ENCODE measurements around the gene SETDB2.

DNA sequence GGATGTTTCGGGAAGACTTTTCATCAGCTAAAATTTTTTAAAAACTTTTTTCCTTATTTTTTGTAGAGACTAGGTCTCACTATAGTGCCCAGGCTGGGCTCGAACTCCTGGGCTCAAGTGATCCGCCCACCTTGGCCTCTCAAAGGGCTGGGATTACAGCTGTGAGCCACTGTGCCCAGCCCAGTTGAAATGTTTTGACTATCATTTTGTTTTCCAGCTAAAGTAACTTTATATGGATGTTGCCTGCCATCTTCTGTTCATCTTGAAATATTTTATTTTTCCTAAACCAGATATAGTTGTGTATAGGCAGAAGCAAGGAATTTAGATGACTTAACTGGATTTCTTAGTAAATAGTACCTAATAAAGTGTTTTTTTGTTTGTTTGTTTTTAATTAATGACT lies 7.2 kb upstream of the SETDB2 start:
- TF ChIP-seq TARDBP (IDR thresholded peaks at IDR 0.05; ENCODE audit: borderline replicate concordance): no peak
- TF ChIP-seq CTCF (IDR thresholded peaks at IDR 0.05 in 2 of 3, conservative IDR thresholded peaks at IDR 0.05 in 1 of 3; ENCODE audit: control insufficient read depth in 2 of 3, extremely low read depth in 1 of 3, insufficient read depth in 1 of 3, low read depth in 3 of 3, low read length in 3 of 3): no peak
- TF ChIP-seq RELA (IDR thresholded peaks at IDR 0.05; ENCODE audit: borderline replicate concordance, partially characterized antibody): no peak
- no peak for TF ChIP-seq ASH2L (IDR thresholded peaks at IDR 0.05; ENCODE audit: borderline replicate concordance, low read depth)
- no peak for TF ChIP-seq REST (IDR thresholded peaks at IDR 0.05; ENCODE audit: low read depth, low read length)
- no peak for TF ChIP-seq ZNF217 (IDR thresholded peaks at IDR 0.05)
- no peak for TF ChIP-seq IKZF2 (IDR thresholded peaks at IDR 0.05)
- TF ChIP-seq NR2C2 (IDR thresholded peaks at IDR 0.05; ENCODE audit: borderline replicate concordance, control insufficient read depth, insufficient read length, low read depth): no peak
- TF ChIP-seq SREBF2 (IDR thresholded peaks at IDR 0.05; ENCODE audit: low read length): no peak
- TF ChIP-seq ZBTB40 (IDR thresholded peaks at IDR 0.05; ENCODE audit: borderline replicate concordance): no peak
- TF ChIP-seq, protein P1, sequence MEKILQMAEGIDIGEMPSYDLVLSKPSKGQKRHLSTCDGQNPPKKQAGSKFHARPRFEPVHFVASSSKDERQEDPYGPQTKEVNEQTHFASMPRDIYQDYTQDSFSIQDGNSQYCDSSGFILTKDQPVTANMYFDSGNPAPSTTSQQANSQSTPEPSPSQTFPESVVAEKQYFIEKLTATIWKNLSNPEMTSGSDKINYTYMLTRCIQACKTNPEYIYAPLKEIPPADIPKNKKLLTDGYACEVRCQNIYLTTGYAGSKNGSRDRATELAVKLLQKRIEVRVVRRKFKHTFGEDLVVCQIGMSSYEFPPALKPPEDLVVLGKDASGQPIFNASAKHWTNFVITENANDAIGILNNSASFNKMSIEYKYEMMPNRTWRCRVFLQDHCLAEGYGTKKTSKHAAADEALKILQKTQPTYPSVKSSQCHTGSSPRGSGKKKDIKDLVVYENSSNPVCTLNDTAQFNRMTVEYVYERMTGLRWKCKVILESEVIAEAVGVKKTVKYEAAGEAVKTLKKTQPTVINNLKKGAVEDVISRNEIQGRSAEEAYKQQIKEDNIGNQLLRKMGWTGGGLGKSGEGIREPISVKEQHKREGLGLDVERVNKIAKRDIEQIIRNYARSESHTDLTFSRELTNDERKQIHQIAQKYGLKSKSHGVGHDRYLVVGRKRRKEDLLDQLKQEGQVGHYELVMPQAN (conservative IDR thresholded peaks at IDR 0.05): no peak
- TF ChIP-seq ATF2 (IDR thresholded peaks at IDR 0.05; ENCODE audit: low read length): no peak
- TF ChIP-seq EP300 (IDR thresholded peaks at IDR 0.05; ENCODE audit: borderline replicate concordance in 1 of 2, control insufficient read depth in 1 of 2, low read depth in 2 of 2, low read length in 2 of 2): no peak
- TF ChIP-seq SUZ12 (IDR thresholded peaks at IDR 0.05; ENCODE audit: unreplicated experiment): no peak

Measured in GM12878 (cell line).